BLaER1 (cell line): ENCODE measurements around the gene ANAPC16.
"Not testable (repeated sequence)": the region's sequence is repeated elsewhere in the genome, so short reads cannot be mapped to it uniquely, and the experiment has no call there.

ENCODE experiments used
- H3K27ac ChIP-seq: shearing (Covaris generic); formaldehyde crosslinking; 2 replicates; pipeline ENCODE4 v1.8.1; 2022
- H3K27me3 ChIP-seq: shearing (Covaris generic); formaldehyde crosslinking; 2 replicates; pipeline ENCODE4 v1.8.1; 2022
- H3K36me3 ChIP-seq: shearing (Covaris generic); formaldehyde crosslinking; 2 replicates; pipeline ENCODE4 v1.8.1; 2022
- H3K4me1 ChIP-seq: shearing (Covaris generic); formaldehyde crosslinking; 2 replicates; pipeline ENCODE4 v1.8.1; 2022
- H3K4me2 ChIP-seq: shearing (Covaris generic); formaldehyde crosslinking; 2 replicates; pipeline ENCODE4 v1.8.1; 2022
- H3K4me3 ChIP-seq: shearing (Covaris generic); formaldehyde crosslinking; 2 replicates; pipeline ENCODE4 v1.8.1; 2022
- H3K9ac ChIP-seq: shearing (Covaris generic); formaldehyde crosslinking; 2 replicates; pipeline ENCODE4 v1.8.1; 2022
- H3K9me3 ChIP-seq: shearing (Covaris generic); formaldehyde crosslinking; 2 replicates; pipeline ENCODE4 v1.8.1; 2022
- H4K20me1 ChIP-seq: shearing (Covaris generic); formaldehyde crosslinking; 2 replicates; pipeline ENCODE4 v1.8.1; 2022
- Cebpa-rat ChIP-seq: shearing (Covaris generic); IDR thresholded peaks from 2 replicates; pipeline ENCODE4 v1.8.1; 2022

ANAPC16 gene

DNA sequence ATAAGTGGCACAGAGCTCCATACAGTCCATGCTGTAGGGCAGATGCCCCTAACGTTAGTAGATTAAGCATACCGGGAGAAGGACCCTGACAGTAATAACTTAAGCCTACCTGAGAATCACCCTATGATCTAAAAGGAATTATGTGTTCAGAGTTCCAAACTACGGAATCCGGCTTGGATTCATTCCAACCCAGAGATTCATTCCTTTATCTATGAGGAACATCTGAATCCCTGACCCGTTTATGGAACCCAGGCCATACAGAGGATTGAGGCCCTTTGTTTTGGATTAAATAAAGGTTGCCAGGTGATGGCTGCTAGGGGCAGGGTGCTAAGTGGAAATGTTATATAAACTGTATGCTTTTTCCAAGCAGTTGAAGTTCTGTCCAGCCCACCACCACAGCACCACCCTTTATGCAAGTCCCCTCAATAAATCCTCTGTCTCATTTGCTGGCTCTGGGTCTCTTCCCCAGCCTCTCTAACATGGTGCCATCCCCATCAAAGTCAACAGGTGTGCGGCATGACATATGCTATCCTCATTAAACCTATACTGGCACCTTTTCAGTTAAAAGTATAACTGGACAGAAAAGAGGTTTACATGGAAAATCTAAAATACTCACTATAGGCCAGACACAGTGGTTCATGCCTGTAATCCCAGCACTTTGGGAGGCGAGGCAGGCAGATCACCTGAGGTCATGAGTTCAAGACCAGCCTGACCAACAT is 9.1 kb upstream of the ANAPC16 start:
- H4K20me1 ChIP-seq = peaks cover 7% of the 10 kb centered on the region; the same call in 1 of the 2 replicates
- H3K4me3 ChIP-seq = no peak overlapping the region
- no peak overlapping the region for H3K4me2 ChIP-seq
- H3K9ac ChIP-seq = no peak overlapping the region
- no peaks in the 10 kb centered on the region for H3K27me3 ChIP-seq
- peaks cover 20% of the 10 kb centered on the region for H3K4me1 ChIP-seq
- H3K27ac ChIP-seq = no peak overlapping the region
- TF ChIP-seq Cebpa-rat = no peak
- no peaks in the 10 kb centered on the region for H3K9me3 ChIP-seq
- peaks cover 90% of the 10 kb centered on the region for H3K36me3 ChIP-seq

DNA sequence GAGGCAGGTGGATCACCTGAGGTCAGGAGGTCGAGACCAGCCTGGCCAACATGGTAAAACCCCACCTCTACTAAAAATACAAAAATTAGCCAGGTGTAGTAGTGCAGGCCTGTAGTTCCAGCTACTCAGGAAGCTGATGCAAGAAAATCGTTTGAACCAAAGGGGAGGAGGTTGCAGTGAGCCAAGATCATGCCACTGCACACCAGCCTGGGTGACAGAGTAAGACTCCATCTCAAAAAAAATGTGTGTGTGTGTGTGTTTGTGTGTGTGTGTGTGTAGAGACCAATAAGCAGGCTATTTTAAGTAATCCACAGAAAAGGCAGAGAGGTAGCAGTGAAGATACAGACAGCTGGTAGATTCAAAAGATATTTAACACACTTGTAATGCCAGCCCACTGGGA is 7.3 kb upstream of the ANAPC16 start:
- not testable (repeated sequence) for H3K4me3 ChIP-seq, H3K27me3 ChIP-seq, H3K9ac ChIP-seq, H3K27ac ChIP-seq, H3K4me2 ChIP-seq, H4K20me1 ChIP-seq, H3K9me3 ChIP-seq
- peaks cover 20% of the 10 kb centered on the region for H3K4me1 ChIP-seq
- H3K36me3 ChIP-seq = peaks cover 83% of the 10 kb centered on the region

DNA sequence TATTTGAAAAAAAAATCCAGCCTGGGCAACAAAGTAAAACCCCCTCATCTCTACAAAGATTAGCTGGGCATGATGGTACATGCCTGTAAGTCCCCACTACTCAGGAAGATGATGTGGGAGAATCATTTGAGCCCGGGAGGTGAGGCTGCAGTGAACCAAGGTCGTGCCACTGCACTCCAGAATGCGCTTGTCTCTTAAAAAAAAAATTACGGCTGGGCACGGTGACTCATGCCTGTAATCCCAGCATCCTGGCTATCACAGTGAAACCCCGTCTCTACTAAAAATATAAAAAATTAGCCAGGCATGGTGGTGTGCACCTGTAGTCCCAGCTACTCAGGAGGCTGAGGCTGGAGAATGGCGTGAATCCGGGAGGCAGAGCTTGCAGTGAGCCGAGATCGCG is 4.4 kb upstream of the ANAPC16 start:
- H3K9me3 ChIP-seq, H3K27me3 ChIP-seq, H3K27ac ChIP-seq, H4K20me1 ChIP-seq, H3K4me3 ChIP-seq, H3K9ac ChIP-seq, H3K4me2 ChIP-seq: not testable (repeated sequence)
- H3K36me3 ChIP-seq = peaks cover 63% of the 10 kb centered on the region
- peaks cover 14% of the 10 kb centered on the region for H3K4me1 ChIP-seq

DNA sequence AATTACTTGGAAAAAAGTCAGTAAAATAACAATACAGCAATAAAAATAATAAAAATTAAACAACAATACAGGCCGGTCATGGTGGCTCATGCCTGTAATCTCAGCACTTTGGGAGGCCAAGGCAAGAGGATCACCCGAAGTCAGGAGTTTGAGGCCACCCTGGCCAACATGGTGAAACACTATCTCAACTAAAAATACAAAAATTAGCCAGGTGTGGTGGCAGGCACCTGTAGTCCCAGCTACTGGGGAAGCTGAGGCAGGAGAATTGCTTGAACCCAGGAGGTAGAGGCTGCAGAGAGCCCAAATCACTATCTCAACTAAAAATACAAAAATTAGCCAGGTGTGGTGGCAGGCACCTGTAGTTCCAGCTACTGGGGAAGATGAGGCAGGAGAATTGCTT is 4.0 kb upstream of the ANAPC16 start:
- H3K27ac ChIP-seq, H3K4me2 ChIP-seq, H3K9me3 ChIP-seq, H3K9ac ChIP-seq, H3K4me3 ChIP-seq, H4K20me1 ChIP-seq, H3K27me3 ChIP-seq: not testable (repeated sequence)
- peaks cover 58% of the 10 kb centered on the region for H3K36me3 ChIP-seq
- H3K4me1 ChIP-seq = peaks cover 18% of the 10 kb centered on the region

DNA sequence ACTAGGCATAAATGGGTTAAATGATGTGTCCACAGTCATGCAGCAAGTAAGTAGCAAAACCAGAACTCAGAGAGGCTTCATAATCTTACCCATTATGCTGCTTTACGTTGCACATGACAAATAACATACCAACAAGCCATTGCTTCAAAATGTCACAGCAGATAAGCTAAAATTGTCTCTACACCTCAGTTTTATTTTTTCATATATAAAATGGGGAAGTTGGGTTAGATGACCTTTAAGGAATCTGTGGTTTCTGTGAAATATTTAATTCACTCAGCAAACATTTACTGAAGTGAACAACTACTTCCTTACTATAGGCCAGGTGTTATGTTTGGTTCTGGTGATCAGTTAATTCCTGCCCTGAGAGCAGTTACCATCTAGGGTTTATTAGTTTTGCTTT is 2.5 kb downstream of the ANAPC16 start:
- H3K27ac ChIP-seq = 0 out of 2 replicates have a peak overlapping the region, but pooled peaks have one; percentile 20
- no peaks in the 10 kb centered on the region for H3K27me3 ChIP-seq
- H3K4me2 ChIP-seq = peak overlapping the region; percentile 96
- peaks cover 23% of the 10 kb centered on the region for H3K36me3 ChIP-seq
- H3K9me3 ChIP-seq = no peaks in the 10 kb centered on the region
- peaks cover 42% of the 10 kb centered on the region for H3K4me1 ChIP-seq
- no peak overlapping the region for H3K4me3 ChIP-seq
- no peak overlapping the region for H3K9ac ChIP-seq
- H4K20me1 ChIP-seq = peaks cover 40% of the 10 kb centered on the region
- TF ChIP-seq Cebpa-rat = no peak

DNA sequence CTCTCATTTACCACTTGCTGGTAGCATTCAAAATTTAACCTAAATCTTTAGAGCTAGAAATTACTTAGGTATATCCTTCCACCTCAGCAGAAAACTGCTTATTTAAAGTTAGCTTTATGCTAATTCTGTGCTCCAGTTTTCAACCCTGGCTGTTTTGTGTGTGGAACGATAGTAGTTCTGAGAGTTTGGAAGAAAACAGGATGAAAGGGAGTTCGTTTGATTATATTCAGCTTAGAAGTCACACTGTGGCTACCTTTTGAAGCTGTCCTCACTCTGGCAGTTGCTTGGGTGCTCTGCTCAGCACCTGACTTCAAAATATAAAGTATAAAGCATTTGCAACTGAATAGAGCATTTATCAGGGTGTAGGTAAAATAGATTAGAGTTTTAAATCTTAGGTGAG is 2.9 kb downstream of the ANAPC16 start:
- H3K4me3 ChIP-seq = no peak overlapping the region
- peaks cover 44% of the 10 kb centered on the region for H4K20me1 ChIP-seq
- H3K36me3 ChIP-seq = peaks cover 27% of the 10 kb centered on the region
- H3K27me3 ChIP-seq = no peaks in the 10 kb centered on the region
- H3K9me3 ChIP-seq = no peaks in the 10 kb centered on the region
- no peak for TF ChIP-seq Cebpa-rat
- 0 out of 2 replicates have a peak overlapping the region, but pooled peaks have one; percentile 20 for H3K27ac ChIP-seq
- H3K9ac ChIP-seq = peak overlapping the region; percentile 51; the same call in 1 of the 2 replicates
- H3K4me2 ChIP-seq = peak overlapping the region; percentile 96
- H3K4me1 ChIP-seq = peaks cover 42% of the 10 kb centered on the region

DNA sequence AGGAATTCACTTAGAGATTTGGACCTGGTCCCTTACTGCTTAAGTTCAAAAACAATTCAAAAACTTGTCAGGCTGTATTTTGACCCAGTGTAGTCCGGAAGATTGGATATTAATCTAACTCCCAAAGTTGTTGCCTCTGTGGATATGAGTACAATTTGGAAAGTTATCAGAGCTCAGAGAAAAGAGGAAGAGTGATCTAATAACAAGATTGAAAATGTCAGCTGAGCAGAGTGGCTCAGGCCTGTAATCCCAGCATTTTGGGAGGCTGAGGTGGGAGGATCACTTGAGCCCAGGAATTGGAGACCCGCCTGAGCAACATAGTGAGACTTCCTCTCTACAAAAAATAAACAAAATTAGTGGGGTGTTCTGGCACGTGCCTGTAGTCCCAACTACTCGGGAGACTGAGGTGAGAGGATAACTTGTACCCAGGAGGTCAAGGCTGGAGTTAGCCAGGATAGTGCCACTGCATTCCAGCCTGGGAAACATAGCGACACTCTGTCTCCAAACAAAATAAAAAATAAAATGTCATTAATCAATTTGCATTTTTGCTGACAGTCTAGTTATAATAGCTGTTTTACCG is 3.5 kb downstream of the ANAPC16 start:
- Histone ChIP-seq H4K20me1 (peaks cover 50% of the 10 kb centered on the region), H3K4me3 (no peak overlapping the region), H3K27me3 (no peaks in the 10 kb centered on the region), H3K4me1 (peaks cover 40% of the 10 kb centered on the region), H3K9ac (0 out of 2 replicates have a peak overlapping the region, but pooled peaks have one; percentile 17), H3K9me3 (no peaks in the 10 kb centered on the region), H3K36me3 (peaks cover 33% of the 10 kb centered on the region), H3K4me2 (0 out of 2 replicates have a peak overlapping the region, but pooled peaks have one; percentile 96), H3K27ac (0 out of 2 replicates have a peak overlapping the region, but pooled peaks have one; percentile 20)
- no peak for TF ChIP-seq Cebpa-rat

DNA sequence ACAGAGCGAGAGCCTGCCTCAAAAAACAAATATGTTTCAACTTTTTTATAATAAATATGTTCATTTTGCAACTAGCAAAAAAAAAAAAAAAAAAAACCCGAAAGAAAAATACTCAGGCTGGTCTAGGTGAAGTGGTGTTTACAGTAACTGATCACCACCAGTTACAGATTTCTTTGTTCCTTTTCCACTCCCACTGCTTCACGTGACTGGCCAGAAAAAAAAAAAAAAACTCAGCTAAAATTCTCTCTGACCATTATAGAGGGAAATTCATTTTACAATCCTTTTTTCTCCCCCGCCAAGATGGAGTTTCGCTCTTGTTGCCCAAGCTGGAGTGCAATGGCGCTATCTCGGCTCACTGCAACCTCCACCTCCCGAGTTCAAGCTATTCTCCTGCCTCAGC is 4.8 kb downstream of the ANAPC16 start:
- peaks cover 46% of the 10 kb centered on the region for H3K36me3 ChIP-seq

DNA sequence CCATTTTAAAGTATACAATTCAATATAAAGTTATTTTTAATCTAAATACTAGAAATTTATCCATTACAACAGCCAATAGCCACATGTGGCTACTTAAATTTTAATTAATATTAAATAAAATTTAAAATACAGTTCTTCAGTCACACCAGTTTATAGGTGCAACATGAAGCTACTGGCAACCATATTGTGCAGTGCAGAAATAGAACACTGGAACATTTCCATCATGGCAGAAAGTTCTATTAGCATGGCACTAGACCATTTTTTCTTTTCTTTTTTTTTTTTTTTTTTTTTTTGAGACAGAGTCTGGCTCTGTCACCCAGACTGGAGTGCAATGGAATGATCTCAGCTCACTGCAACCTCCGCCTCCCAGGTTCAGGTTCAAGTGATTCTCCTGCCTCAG is 5.5 kb downstream of the ANAPC16 start:
- Histone ChIP-seq H3K9me3 (no peaks in the 10 kb centered on the region), H3K4me1 (peaks cover 32% of the 10 kb centered on the region), H3K4me2 (no peak overlapping the region), H3K9ac (no peak overlapping the region), H3K4me3 (no peak overlapping the region), H3K27me3 (no peaks in the 10 kb centered on the region), H3K27ac (no peak overlapping the region), H3K36me3 (peaks cover 50% of the 10 kb centered on the region), H4K20me1 (peaks cover 57% of the 10 kb centered on the region)
- no peak for TF ChIP-seq Cebpa-rat

More for the DNA sequence above, 4.8 kb downstream of the ANAPC16 start:
- Histone ChIP-seq H3K9ac (no peak overlapping the region), H3K27me3 (no peaks in the 10 kb centered on the region), H4K20me1 (peaks cover 56% of the 10 kb centered on the region), H3K4me1 (peaks cover 28% of the 10 kb centered on the region), H3K4me3 (no peak overlapping the region), H3K27ac (no peak overlapping the region), H3K9me3 (no peaks in the 10 kb centered on the region), H3K4me2 (no peak overlapping the region)
- no peak for TF ChIP-seq Cebpa-rat

DNA sequence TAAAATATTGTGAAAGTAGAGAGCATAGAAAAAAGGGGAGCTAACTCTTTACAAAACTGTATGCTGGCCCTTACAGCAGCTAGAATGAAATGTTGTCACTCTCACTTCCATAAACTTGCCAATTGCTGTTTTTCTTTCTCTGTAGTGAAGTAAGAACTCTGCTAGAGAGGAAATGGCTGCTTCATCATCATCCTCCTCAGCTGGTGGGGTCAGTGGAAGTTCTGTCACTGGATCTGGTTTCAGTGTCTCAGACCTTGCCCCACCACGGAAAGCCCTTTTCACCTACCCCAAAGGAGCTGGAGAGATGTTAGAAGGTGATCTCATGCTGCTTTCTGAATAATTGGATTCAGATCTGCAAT is 7.9 kb downstream of the ANAPC16 start:
- Histone ChIP-seq H3K27ac (no peak overlapping the region), H3K4me1 (peaks cover 35% of the 10 kb centered on the region), H3K4me2 (no peak overlapping the region), H4K20me1 (peaks cover 59% of the 10 kb centered on the region), H3K9me3 (no peaks in the 10 kb centered on the region), H3K9ac (no peak overlapping the region), H3K27me3 (no peaks in the 10 kb centered on the region), H3K4me3 (no peak overlapping the region), H3K36me3 (peaks cover 62% of the 10 kb centered on the region)
- no peak for TF ChIP-seq Cebpa-rat

DNA sequence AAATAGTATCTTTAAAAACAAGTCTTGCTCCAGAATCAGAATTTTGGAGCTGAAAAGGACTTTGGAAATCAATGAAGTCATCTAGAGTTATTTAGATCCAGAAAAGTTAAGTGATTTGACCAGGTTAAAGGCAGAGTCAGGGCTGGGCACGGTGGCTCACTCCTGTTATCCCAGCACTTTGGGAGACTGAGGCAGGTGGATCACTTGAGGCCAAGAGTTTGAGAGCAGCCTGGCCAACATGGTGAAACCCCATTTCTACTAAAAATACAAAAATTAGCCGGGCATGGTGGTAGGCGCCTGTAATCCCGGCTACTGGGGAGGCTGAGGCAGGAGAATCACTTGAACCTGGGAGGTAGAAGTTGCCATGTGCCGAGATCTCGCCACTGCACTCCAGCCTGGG is 8.4 kb downstream of the ANAPC16 start:
- Histone ChIP-seq H3K36me3 (peaks cover 64% of the 10 kb centered on the region), H4K20me1 (peaks cover 59% of the 10 kb centered on the region), H3K4me1 (peaks cover 35% of the 10 kb centered on the region)
- not testable (repeated sequence) for H3K27ac ChIP-seq, H3K9me3 ChIP-seq, H3K27me3 ChIP-seq, H3K4me3 ChIP-seq, H3K9ac ChIP-seq, H3K4me2 ChIP-seq
